Mucosa of rectum (tissue), 2 donors: ENCODE data around the gene FAM72D.
"Not testable (repeated sequence)": the region's sequence is repeated elsewhere in the genome, so short reads cannot be mapped to it uniquely, and the experiment has no call there.

Experiments
- H3K27ac ChIP-seq, 2 donors: one replicate each; pipeline ENCODE4 v1.7.0; 2013; ENCODE audit warnings: inconsistent platforms in 2 of 2, low read depth in 2 of 2, low read length in 2 of 2
- H3K27me3 ChIP-seq, 2 donors: one replicate each; pipeline ENCODE4 v1.7.0; 2013; ENCODE audit warnings: low read length in 2 of 2; ENCODE audit not compliant: control insufficient read depth in 2 of 2, insufficient read depth in 2 of 2
- H3K36me3 ChIP-seq, 2 donors: one replicate each; pipeline ENCODE4 v1.7.0; 2013; ENCODE audit warnings: low read length in 2 of 2; ENCODE audit not compliant: control insufficient read depth in 2 of 2, insufficient read depth in 2 of 2
- H3K4me1 ChIP-seq, 2 donors: one replicate each; pipeline ENCODE4 v1.7.0; 2013; ENCODE audit warnings: low read length in 2 of 2, mild to moderate bottlenecking in 1 of 2; ENCODE audit not compliant: control insufficient read depth in 2 of 2, insufficient read depth in 2 of 2
- H3K4me3 ChIP-seq, 2 donors: one replicate each; pipeline ENCODE4 v1.7.0; 2013; ENCODE audit warnings: low read length in 2 of 2
- H3K9ac ChIP-seq, 2 donors: one replicate each; pipeline ENCODE4 v1.7.0; 2013; ENCODE audit warnings: low read length in 2 of 2, low read depth in 1 of 2, mild to moderate bottlenecking in 1 of 2
- H3K9me3 ChIP-seq, 2 donors: one replicate each; pipeline ENCODE4 v1.7.0; 2013; ENCODE audit warnings: low read length in 2 of 2; ENCODE audit not compliant: control insufficient read depth in 2 of 2
- donor health status: healthy.
- donor health status: Normal muscosa, but diverticular disease.

The FAM72D gene

DNA sequence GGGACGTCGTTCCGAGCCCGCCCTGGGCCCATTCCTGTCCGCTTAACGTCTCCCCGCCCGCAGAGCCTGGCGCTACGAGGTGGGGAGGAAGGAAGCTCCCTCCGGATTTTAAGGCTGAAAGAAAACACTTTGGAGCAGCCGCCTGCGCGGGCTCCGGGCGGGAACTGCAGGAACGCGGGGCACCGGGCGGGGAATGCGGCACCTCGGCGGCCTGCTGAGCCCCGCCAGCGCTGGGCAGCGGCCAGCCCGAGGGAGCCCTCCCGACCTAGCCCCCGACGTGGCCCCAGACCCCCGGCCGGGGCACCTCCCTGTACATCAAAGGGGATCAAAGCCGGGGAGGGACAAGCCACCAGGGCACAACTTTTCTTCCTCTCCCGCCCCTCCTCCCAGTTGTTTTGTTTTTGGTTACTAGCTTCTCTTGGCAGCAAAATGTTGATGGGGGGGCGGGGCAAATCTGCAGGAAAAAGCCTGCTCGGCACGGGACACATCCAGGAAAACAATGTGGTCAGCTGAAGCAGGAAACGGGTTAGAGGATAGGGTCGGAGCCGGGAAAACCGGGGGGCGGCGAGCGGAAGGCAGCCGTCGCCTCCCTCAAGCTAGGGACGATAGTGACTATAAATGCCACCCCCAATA, 2.1 kb upstream of the FAM72D start:
- not testable (repeated sequence) for H3K27me3 ChIP-seq, H3K4me1 ChIP-seq, H3K9me3 ChIP-seq, H3K27ac ChIP-seq, H3K36me3 ChIP-seq, H3K9ac ChIP-seq
- peak overlapping the region in 1 of 2 donors; percentile 30 for H3K4me3 ChIP-seq

DNA sequence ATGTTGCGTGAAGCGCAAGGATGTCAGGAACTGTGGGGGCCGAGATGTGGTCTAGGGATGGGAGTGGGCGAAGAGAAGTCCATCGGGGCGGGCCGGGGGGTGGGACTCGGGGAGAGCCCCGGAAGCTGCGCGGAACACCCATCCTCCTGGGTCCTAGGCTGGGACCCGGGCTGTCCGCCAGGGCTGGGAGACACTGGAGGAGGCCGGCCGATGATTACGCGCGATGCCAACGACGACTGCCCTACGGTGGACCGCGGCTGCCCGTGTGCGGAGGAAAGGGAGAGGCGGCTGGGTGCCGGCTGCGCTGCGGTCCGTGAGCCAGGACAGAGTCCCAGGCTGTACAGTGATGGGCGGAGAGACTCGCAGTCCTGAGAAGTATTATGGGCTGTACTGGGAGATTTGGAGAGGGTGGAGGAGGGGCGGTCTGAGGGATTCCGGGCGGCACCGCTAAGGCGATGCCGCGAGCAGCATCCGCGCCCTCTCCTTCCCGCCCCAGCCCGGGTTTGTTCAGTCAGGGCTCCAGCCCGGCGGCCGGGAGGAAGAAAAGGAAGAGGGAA, 1.0 kb upstream of the FAM72D start:
- not testable (repeated sequence) for H3K4me1 ChIP-seq, H3K9ac ChIP-seq, H3K27ac ChIP-seq, H3K27me3 ChIP-seq, H3K9me3 ChIP-seq, H3K36me3 ChIP-seq
- peak overlapping the region; percentile 26 to 40 for H3K4me3 ChIP-seq

DNA sequence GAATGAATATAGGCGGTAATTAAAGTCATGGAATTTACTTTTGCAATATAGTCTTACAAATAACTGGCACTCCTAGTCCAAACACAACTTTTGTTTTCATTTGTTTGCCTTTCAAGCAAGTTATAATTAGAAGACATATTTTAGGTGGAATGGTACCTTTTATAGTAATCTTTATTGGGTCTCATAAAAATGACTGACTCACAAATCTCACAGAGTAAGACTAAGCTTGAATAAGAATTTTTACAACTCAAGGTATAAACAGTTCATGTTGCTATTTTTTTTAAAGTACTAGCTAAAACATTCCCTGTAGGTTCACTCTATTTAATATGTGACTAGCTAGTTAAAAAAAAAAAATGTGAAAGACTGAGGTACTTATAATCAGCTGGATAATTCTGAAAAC, 6.0 kb downstream of the FAM72D start:
- not testable (repeated sequence) for H3K4me3 ChIP-seq, H3K36me3 ChIP-seq, H3K9ac ChIP-seq, H3K27me3 ChIP-seq, H3K9me3 ChIP-seq, H3K4me1 ChIP-seq, H3K27ac ChIP-seq

DNA sequence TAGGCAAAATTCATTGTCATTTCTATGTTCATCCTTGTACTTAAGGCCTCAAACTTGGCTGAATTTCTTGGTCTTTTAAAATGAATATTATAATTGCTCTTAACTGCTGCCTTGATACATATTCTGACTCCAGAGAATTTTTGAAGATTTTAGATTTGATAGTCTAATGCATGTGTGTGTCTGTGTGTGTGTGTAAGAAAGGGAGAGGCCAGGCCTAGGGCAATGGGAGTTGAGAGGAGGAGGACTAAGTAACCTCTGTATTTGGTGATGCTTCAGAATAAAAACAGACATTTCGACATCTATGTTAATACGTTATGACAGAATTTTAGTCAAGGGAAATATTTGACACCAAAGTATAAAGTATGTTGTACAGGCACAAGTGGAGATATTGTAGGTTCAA, 7.5 kb downstream of the FAM72D start:
- H3K9ac ChIP-seq, H3K9me3 ChIP-seq, H3K27me3 ChIP-seq, H3K4me3 ChIP-seq, H3K36me3 ChIP-seq, H3K4me1 ChIP-seq, H3K27ac ChIP-seq: not testable (repeated sequence)

DNA sequence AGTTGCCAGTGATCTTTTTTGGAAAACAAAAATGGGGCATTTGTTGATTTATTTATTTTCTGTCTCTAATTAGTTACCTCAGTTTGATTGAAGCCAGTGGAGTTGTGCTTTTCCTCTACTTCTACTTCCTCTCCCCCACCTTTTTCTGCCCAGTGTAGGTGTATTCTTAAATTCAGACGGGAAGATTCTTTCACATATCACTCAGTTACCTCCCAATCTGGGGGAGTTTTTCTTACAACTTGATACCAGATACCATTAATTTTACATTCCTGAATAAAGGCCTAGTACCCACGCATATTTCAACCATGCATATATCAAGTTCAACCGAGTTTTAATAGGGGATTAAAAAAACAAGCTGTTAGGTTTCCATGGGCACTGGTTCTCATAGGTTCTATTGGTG, 15.9 kb downstream of the FAM72D start:
- H3K9ac ChIP-seq, H3K27me3 ChIP-seq, H3K4me1 ChIP-seq: not testable (repeated sequence)

DNA sequence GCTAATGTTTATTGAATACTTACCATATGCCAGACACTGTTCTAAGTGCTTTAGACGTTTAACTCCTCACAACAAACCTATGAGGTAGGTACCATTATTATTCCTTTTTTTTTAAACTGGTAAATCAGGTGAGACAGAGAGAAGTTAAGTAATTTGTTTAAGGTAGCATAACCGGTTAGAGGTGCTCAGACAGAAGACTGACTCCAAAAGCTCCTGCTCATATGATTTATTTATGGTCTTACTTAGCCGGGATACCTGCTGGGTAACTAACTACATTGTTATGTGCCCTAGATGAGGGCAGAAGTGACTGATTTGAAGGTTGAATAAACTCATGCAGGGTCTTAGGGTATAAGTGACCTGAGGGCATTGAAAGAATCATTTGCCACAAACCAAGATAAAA, 16.9 kb downstream of the FAM72D start:
- not testable (repeated sequence) for H3K36me3 ChIP-seq, H3K27me3 ChIP-seq, H3K9me3 ChIP-seq, H3K27ac ChIP-seq, H3K4me1 ChIP-seq, H3K9ac ChIP-seq, H3K4me3 ChIP-seq

More for the DNA sequence above, 15.9 kb downstream of the FAM72D start:
- H3K4me3 ChIP-seq, H3K27ac ChIP-seq, H3K36me3 ChIP-seq, H3K9me3 ChIP-seq: not testable (repeated sequence)

DNA sequence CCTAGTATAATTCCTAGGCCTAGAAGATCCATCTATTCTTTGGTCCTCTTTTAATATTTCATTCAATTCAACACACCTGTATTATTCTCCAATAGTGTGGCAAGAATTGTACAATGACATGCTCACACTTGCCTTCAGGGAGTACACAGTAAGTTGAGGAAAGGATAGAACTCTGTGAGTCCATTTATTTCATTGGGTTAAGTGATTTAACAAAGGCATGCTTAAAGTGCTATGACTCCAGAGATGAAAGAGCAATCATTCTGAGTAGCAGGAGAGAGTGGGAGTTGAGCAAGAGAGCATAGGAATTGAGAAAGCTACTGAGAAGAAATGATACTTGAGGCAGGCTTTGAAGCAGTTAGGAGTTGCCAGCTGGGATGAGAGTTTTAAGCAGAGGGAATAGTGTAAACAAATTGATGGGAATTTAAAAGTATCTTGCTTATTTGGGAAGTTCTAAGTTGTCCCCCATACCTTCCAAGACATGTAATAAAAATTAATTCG, 18.8 kb downstream of the FAM72D start:
- not testable (repeated sequence) for H3K4me3 ChIP-seq, H3K27ac ChIP-seq, H3K9me3 ChIP-seq, H3K9ac ChIP-seq, H3K36me3 ChIP-seq, H3K27me3 ChIP-seq, H3K4me1 ChIP-seq

DNA sequence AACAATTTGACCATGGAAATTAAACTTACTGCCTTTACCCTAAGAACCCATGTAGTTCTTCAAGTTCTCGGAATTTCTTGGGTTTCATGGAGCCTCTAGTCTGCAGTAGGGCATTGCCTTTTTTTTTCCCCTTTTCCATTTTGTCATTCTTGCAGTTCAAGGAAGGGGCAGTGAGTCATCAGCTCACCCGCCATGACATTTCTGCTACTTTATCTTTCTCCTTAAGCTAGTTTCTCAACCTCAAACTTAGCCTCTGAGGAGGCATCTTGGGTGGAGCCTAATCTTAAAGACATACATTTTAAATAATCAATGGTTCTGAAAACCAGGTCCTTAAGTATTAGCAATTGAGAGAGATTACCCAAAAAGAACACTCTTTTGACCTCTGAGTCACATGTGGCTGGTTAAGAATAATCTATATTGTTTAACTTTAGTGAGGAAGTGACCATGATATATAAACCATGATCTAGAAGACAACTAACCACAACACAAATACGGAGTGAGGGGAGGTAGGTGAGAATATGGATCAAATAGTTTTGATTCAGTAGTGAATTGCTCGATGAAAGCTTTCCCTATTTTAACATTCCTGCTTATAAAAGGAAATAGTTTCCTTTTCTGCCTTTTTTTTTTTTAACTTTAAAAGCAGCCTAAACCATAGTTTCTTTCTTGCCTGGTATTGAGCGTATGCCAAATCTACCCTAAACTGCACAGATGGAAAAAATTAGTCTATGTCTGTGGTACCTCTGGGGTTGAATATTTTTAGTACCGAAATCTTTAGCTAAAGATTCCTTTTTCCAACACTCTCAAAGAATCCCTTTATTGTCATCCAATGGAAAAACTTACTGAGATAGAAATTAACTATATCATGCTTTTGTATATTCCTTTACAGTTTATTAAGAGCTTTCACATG, 20.1 kb downstream of the FAM72D start:
- not testable (repeated sequence) for H3K4me1 ChIP-seq, H3K27me3 ChIP-seq, H3K36me3 ChIP-seq, H3K9ac ChIP-seq, H3K27ac ChIP-seq, H3K9me3 ChIP-seq, H3K4me3 ChIP-seq

DNA sequence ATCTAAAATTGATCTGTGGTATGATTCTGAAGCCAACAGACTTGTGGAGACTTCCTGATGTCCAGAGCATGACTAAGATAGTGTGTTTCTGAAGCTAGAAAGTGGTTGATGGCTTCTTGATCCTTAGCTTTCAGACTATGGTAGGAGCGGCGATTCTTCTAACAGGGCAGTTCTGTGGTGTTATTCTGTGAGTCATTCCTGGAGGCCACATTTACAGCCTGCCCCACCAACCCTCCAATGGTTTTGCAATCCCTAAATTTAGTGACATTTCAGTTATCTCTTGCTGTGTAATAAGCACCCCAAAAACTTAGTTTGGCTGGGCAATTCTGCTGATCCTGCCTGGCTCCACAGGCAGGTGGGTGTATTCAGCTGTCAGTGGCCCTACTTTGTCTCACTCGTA, 24.1 kb downstream of the FAM72D start:
- H3K4me1 ChIP-seq, H3K4me3 ChIP-seq, H3K9me3 ChIP-seq, H3K36me3 ChIP-seq, H3K27ac ChIP-seq, H3K27me3 ChIP-seq, H3K9ac ChIP-seq: not testable (repeated sequence)

DNA sequence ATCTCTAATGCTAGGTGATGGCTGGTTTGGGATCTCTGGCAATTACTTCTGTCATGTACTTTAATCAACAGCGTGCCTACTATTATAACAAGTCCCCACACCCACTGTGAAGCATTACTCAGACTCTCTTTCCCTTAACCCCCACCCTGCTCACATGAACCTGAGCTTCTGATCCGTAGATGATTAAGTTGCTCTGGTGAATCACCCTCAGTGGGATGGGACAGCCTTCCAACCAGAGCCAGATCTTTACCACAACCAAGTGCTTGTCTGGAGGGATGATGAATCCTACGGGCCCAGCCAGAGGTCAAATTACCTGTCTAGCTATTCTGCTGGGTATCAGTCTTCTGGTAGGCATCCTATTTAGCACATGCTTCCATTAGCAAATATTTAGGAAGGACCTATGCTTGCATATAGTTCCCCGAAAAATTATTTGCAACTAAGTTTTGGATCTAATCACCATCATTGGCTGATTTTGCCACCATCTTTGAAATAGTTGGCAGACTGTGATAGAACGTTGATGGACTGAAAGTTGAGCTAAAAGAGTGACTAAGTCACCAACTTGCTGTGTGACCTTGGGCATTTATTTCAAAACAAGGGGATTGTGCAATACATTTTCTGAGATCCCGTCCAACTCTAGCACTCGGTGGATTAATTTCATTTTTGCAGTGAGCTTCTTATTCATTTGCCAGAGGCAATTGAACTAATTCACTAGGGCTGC, 26.7 kb downstream of the FAM72D start:
- H3K27ac ChIP-seq, H3K4me1 ChIP-seq, H3K9ac ChIP-seq, H3K36me3 ChIP-seq, H3K27me3 ChIP-seq, H3K4me3 ChIP-seq, H3K9me3 ChIP-seq: not testable (repeated sequence)
